HCT116 (cell line): ENCODE results near the gene FBXL7.

Experiments
- CTCF ChIP-seq, 3 experiments: fragments of 200-600 bp in 1 of 3; sonication (generic) in 1 of 3; IDR thresholded peaks in 2 of 3; conservative IDR thresholded peaks in 1 of 3; 2 replicates each; pipeline ENCODE4 v1.5.1; 2012 to 2017; ENCODE audit warnings: low read depth in 2 of 3, low read length in 2 of 3, antibody characterized with exemption in 1 of 3, borderline replicate concordance in 1 of 3, control low read depth in 1 of 3, mild to moderate bottlenecking in 1 of 3, mixed read lengths in 1 of 3, mixed run types in 1 of 3, moderate library complexity in 1 of 3; ENCODE audit not compliant: insufficient read depth in 1 of 3
- EZH2phosphoT487 ChIP-seq: fragments of 200-600 bp; IDR thresholded peaks from 2 replicates; pipeline ENCODE4 v1.6.1; 2018; ENCODE audit warnings: antibody characterized with exemption, borderline replicate concordance

- no peak for TF ChIP-seq CTCF (IDR thresholded peaks at IDR 0.05 in 2 of 3, conservative IDR thresholded peaks at IDR 0.05 in 1 of 3; ENCODE audit: borderline replicate concordance in 1 of 3, insufficient read depth in 1 of 3, low read depth in 2 of 3, low read length in 2 of 3)
- TF ChIP-seq EZH2phosphoT487 = no peak
Measured at GRCh38 chr5:15885156-15885555, 385.2 kb downstream of the FBXL7 start.
